ENCODE data around the gene MAP2K1.

MAP2K1 gene

GRCh38 chr15:66401130-66402021 lies 14.7 kb downstream of the MAP2K1 start:
- no peak overlapping the region for H3K4me3 ChIP-seq (ENCODE audit: low read depth, low read length)
- H3K27me3 ChIP-seq (ENCODE audit: insufficient read depth, low read depth, severe bottlenecking) = no peaks in the 10 kb centered on the region
- no peak for TF ChIP-seq CTCF (IDR thresholded peaks at IDR 0.05; ENCODE audit: low read depth, low read length)
- H3K27ac ChIP-seq = no peak overlapping the region
- no peak for DNase-seq
- H3K36me3 ChIP-seq = no peaks in the 10 kb centered on the region
- no peaks in the 10 kb centered on the region for H3K9me3 ChIP-seq (ENCODE audit: severe bottlenecking)

- no peaks in the 10 kb centered on the region for H3K27me3 ChIP-seq (ENCODE audit: insufficient read depth, low read depth, severe bottlenecking)
- H3K9me3 ChIP-seq (ENCODE audit: severe bottlenecking) = no peaks in the 10 kb centered on the region
- TF ChIP-seq CTCF (IDR thresholded peaks at IDR 0.05; ENCODE audit: low read depth, low read length) = no peak
- no peak overlapping the region for H3K4me3 ChIP-seq (ENCODE audit: low read depth, low read length)
- H3K27ac ChIP-seq = no peak overlapping the region
- DNase-seq = no peak
- H3K36me3 ChIP-seq = no peaks in the 10 kb centered on the region
Observed at GRCh38 chr15:66402761-66403284, 16.1 kb downstream of the MAP2K1 start.

- DNase-seq = no peak
- Histone ChIP-seq H3K27me3 (ENCODE audit: insufficient read depth, low read depth, severe bottlenecking) (no peaks in the 10 kb centered on the region), H3K27ac (no peak overlapping the region), H3K9me3 (ENCODE audit: severe bottlenecking) (no peaks in the 10 kb centered on the region), H3K36me3 (no peaks in the 10 kb centered on the region), H3K4me3 (ENCODE audit: low read depth, low read length) (no peak overlapping the region)
- no peak for TF ChIP-seq CTCF (IDR thresholded peaks at IDR 0.05; ENCODE audit: low read depth, low read length)
Observed at GRCh38 chr15:66403323-66403722, 16.6 kb downstream of the MAP2K1 start.

- Histone ChIP-seq H3K4me3 (ENCODE audit: low read depth, low read length) (no peak overlapping the region), H3K9me3 (ENCODE audit: severe bottlenecking) (no peaks in the 10 kb centered on the region), H3K27ac (no peak overlapping the region), H3K36me3 (no peaks in the 10 kb centered on the region), H3K27me3 (ENCODE audit: insufficient read depth, low read depth, severe bottlenecking) (no peaks in the 10 kb centered on the region)
- TF ChIP-seq CTCF (IDR thresholded peaks at IDR 0.05; ENCODE audit: low read depth, low read length) = no peak
- no peak for DNase-seq
Observed at GRCh38 chr15:66404122-66404521, 17.4 kb downstream of the MAP2K1 start.

- no peaks in the 10 kb centered on the region for H3K36me3 ChIP-seq
- H3K9me3 ChIP-seq (ENCODE audit: severe bottlenecking) = no peaks in the 10 kb centered on the region
- H3K27me3 ChIP-seq (ENCODE audit: insufficient read depth, low read depth, severe bottlenecking) = no peaks in the 10 kb centered on the region
- no peak for TF ChIP-seq CTCF (IDR thresholded peaks at IDR 0.05; ENCODE audit: low read depth, low read length)
- no peak for DNase-seq
- no peak overlapping the region for H3K4me3 ChIP-seq (ENCODE audit: low read depth, low read length)
- no peak overlapping the region for H3K27ac ChIP-seq
Observed at GRCh38 chr15:66404532-66404931, 17.8 kb downstream of the MAP2K1 start.
